ENCODE data around the gene XYLT1.

The XYLT1 gene

DNA sequence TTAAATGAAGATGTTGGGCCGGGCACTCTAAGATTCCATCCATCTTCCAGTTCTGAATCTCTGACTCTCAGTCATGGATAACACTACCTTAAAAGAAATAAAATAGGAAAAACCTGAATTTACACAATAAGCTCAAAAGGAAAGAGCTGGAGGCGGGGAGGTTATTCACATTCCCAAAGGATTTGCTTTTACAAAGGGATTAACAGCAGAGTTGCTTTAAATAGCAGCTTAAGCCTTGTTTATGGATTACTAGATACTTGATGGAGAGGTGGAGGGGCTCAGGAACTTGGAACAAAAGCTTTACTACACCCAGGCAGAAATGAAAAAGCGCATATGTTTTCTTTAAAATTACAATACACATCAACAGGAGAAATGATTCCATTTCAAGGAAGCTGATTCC, 84.5 kb downstream of the XYLT1 start (continued):
- TF ChIP-seq RARB (CRISPR knock-in tag; IDR thresholded peaks at IDR 0.05) (no peak), ZNF70 (CRISPR knock-in tag; IDR thresholded peaks at IDR 0.05) (no peak), PATZ1 (CRISPR knock-in tag; IDR thresholded peaks at IDR 0.05; ENCODE audit: borderline replicate concordance) (no peak), ZNF565 (CRISPR knock-in tag; conservative IDR thresholded peaks at IDR 0.05; ENCODE audit: low read depth) (no peak)

- ATAC-seq = no peak
- TF ChIP-seq TSHZ2 (CRISPR knock-in tag; IDR thresholded peaks at IDR 0.05) (no peak), ZFP30 (CRISPR knock-in tag; IDR thresholded peaks at IDR 0.05) (no peak), TOX (CRISPR knock-in tag; IDR thresholded peaks at IDR 0.05; ENCODE audit: borderline replicate concordance) (no peak), GLIS3 (CRISPR knock-in tag; IDR thresholded peaks at IDR 0.05) (no peak), BACH2 (CRISPR knock-in tag; IDR thresholded peaks at IDR 0.05; ENCODE audit: borderline replicate concordance) (no peak), PPARA (CRISPR knock-in tag; IDR thresholded peaks at IDR 0.05; ENCODE audit: borderline replicate concordance) (no peak), ESRRG (CRISPR knock-in tag; IDR thresholded peaks at IDR 0.05) (no peak), RARB (CRISPR knock-in tag; IDR thresholded peaks at IDR 0.05) (no peak), PATZ1 (CRISPR knock-in tag; IDR thresholded peaks at IDR 0.05; ENCODE audit: borderline replicate concordance) (no peak), POU6F1 (CRISPR knock-in tag; IDR thresholded peaks at IDR 0.05; ENCODE audit: borderline replicate concordance, low read depth) (no peak), CSDC2 (CRISPR knock-in tag; IDR thresholded peaks at IDR 0.05) (no peak), ARNTL (CRISPR knock-in tag; IDR thresholded peaks at IDR 0.05; ENCODE audit: borderline replicate concordance, low read depth) (no peak), ZNF70 (CRISPR knock-in tag; IDR thresholded peaks at IDR 0.05) (no peak)
- TF ChIP-seq, protein P1, sequence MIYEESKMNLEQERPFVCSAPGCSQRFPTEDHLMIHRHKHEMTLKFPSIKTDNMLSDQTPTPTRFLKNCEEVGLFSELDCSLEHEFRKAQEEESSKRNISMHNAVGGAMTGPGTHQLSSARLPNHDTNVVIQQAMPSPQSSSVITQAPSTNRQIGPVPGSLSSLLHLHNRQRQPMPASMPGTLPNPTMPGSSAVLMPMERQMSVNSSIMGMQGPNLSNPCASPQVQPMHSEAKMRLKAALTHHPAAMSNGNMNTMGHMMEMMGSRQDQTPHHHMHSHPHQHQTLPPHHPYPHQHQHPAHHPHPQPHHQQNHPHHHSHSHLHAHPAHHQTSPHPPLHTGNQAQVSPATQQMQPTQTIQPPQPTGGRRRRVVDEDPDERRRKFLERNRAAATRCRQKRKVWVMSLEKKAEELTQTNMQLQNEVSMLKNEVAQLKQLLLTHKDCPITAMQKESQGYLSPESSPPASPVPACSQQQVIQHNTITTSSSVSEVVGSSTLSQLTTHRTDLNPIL (CRISPR knock-in tag; IDR thresholded peaks at IDR 0.05; ENCODE audit: low read depth) = no peak
Observed at GRCh38 chr16:17384471-17384870, 86.3 kb downstream of the XYLT1 start.

DNA sequence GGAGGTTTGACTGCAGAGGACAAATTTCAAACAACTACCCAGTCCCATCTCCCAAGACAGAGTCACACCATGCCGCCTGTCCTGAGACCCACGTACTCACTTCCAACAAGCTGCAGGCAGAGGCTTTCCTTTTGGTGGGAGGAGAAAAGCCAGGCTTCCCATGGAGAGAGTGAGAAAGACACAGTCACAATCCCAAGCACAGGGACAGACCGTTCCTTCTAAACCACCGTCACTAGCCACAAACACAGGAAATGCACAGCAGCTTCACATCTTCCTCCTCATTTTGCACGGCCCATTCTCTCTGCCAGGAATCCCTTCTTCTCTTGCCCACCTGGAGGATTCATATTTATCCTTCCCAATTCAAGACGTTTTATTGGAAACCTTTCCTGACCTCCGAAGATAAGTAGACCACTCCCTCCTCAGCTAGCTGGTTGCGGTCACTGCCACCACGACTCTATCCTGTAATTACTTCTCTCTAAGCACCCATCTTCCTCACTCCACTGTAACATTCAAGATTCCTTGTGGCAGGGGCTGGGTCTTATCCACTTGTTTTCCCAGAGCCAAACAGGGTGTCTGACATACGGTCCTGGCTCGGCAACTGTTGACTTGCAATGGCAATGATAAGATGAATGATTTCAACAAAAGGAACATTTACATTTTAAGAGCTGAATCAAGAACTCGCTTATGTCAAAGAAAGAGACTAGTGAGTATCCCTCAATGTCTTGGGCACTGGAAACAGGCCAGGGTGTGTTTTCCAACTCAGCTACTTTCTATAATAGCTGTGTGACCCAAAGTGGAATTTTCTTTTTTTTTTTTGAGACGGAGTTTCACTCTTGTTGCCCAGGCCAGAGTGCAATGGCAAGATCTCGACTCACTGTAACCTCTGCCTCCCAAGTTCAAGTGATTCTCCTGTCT, 87.6 kb downstream of the XYLT1 start:
- no peak for ATAC-seq
- TF ChIP-seq PATZ1 (CRISPR knock-in tag; IDR thresholded peaks at IDR 0.05; ENCODE audit: borderline replicate concordance) = no peak
- TF ChIP-seq POU6F1 (CRISPR knock-in tag; IDR thresholded peaks at IDR 0.05; ENCODE audit: borderline replicate concordance, low read depth) = no peak
- no peak for TF ChIP-seq ZC3H10 (CRISPR knock-in tag; IDR thresholded peaks at IDR 0.05)
- TF ChIP-seq TOX (CRISPR knock-in tag; IDR thresholded peaks at IDR 0.05; ENCODE audit: borderline replicate concordance) = no peak
- no peak for TF ChIP-seq TSHZ2 (CRISPR knock-in tag; IDR thresholded peaks at IDR 0.05)
- no peak for TF ChIP-seq SNAI2 (CRISPR knock-in tag; IDR thresholded peaks at IDR 0.05)
- TF ChIP-seq ZNF565 (CRISPR knock-in tag; conservative IDR thresholded peaks at IDR 0.05; ENCODE audit: low read depth) = no peak
- no peak for TF ChIP-seq BACH2 (CRISPR knock-in tag; IDR thresholded peaks at IDR 0.05; ENCODE audit: borderline replicate concordance)
- TF ChIP-seq ISL1 (CRISPR knock-in tag; IDR thresholded peaks at IDR 0.05) = no peak
- TF ChIP-seq CSDC2 (CRISPR knock-in tag; IDR thresholded peaks at IDR 0.05) = no peak
- no peak for TF ChIP-seq ZFP3 (CRISPR knock-in tag; IDR thresholded peaks at IDR 0.05)
